Measurements from ENCODE around the gene IER3.

GRCh38 chr6:30717129-30717844 is 27.1 kb downstream of the IER3 start, which contains the start of gene MDC1:
- TF ChIP-seq CTCF (tag by site-specific recombination; IDR thresholded peaks at IDR 0.05) (peak; percentile 86), ZNF707 (tag by site-specific recombination; IDR thresholded peaks at IDR 0.05) (no peak), ZNF248 (tag by site-specific recombination; IDR thresholded peaks at IDR 0.05) (no peak)
